H1 (cell line): ENCODE measurements around the gene MKLN1. TPM values are rescaled to one million over a fixed set of nuclear protein-coding genes. Genes with fewer than 3 reads are reported as not detected.

Source experiments
- CHD7 ChIP-seq: fragments of 300-600 bp; sonication (generic); IDR thresholded peaks from 2 replicates; pipeline ENCODE4 v1.7.1; 2012; ENCODE audit warnings: low read length, moderate library complexity, mild to moderate bottlenecking, inconsistent platforms; ENCODE audit not compliant: insufficient replicate concordance
- GABPA ChIP-seq: IDR thresholded peaks from 2 replicates; pipeline ENCODE4 v1.6.1; 2011; ENCODE audit warnings: mild to moderate bottlenecking, low read length, moderate library complexity, borderline replicate concordance; ENCODE audit not compliant: insufficient read depth
- RAD21 ChIP-seq, 2 experiments: IDR thresholded peaks in 1 of 2; conservative IDR thresholded peaks in 1 of 2; 2 replicates each; pipeline ENCODE4 v1.6.1; 2011; ENCODE audit warnings: low read depth in 2 of 2, low read length in 2 of 2, improper control_type of control experiment in 1 of 2, inconsistent platforms in 1 of 2, mild to moderate bottlenecking in 1 of 2, moderate library complexity in 1 of 2
- SP1 ChIP-seq: IDR thresholded peaks from 2 replicates; pipeline ENCODE4 v1.6.1; 2011; ENCODE audit warnings: low read depth, low read length
- ZNF274 ChIP-seq: IDR thresholded peaks from 2 replicates; pipeline ENCODE4 v1.7.0; 2012; ENCODE audit warnings: low read length, borderline replicate concordance; ENCODE audit errors: extremely low read depth
- polyA plus RNA-seq, 7 experiments: library from polyadenylated mRNA; depleted of rRNA in 3 of 7; stranded (reverse) in 5 of 7; unstranded in 2 of 7; fragments of >200 nt in 5 of 7; fragments of 200-250 nt in 2 of 7; gene quantifications; 1 replicate in 5 of 7; 2 replicates in 1 of 7; 4 replicates in 1 of 7; pipeline versions ENCODE4 v1.2.1 to v1.2.3, GENCODE V29; 2011 to 2013; ENCODE audit warnings: missing spikeins in 2 of 7, mixed read lengths in 2 of 7
- total RNA-seq: library from RNA; stranded (reverse); fragmentation: NEBNext Ultra II Directional; extraction: Animal tissue kit (Norgen Biotek cat#: 25700); gene quantifications from 2 replicates; pipeline ENCODE4 v1.2.1, GENCODE V29; 2021

MKLN1 gene
- total and polyA plus RNA-seq, 2 of the 8 experiments (the other 6 are each of a cell fraction or from before 2014, with no cell fraction given): 22.3 to 50.9 TPM

- no peak for TF ChIP-seq GABPA
- no peak for TF ChIP-seq ZNF274
- peak; percentile 55; the same call in 1 of the 2 replicates for TF ChIP-seq SP1
- TF ChIP-seq RAD21 (IDR thresholded peaks at IDR 0.05 in 1 of 2, conservative IDR thresholded peaks at IDR 0.05 in 1 of 2; ENCODE audit: low read depth in 2 of 2, low read length in 2 of 2): 0 out of 4 replicates have a peak, but pooled peaks of 1 of the 2 experiments have one; percentile 5
- no peak for TF ChIP-seq CHD7
These were observed 19.4 kb downstream of the MKLN1 start (continued) for GRCh38 chr7:131346885-131347592.
